Stimulated activated naive B cell treated with anti-CD40 and anti-IgM and Interleukin-4, amounts not matched to agents 10 μg/mL and 1 μg/mL and 100 μg/mL, for 72 hours (primary cell): ENCODE results near the gene FRMD8.

ENCODE experiments used
- ATAC-seq, 2 donors: fragments of 150-1000 bp; cut with Tn5 transposase; replicated peaks; 2 replicates each; pipeline ENCODE4 v1.10.0; 2021; ENCODE audit warnings: moderate library complexity in 1 of 2
- DNase-seq: peaks from one replicate; pipeline ENCODE4 v3.0.0; 2021
- H3K27ac Mint-ChIP-seq: one replicate; pipeline ENCODE4 v1.8.0; 2022; ENCODE audit warnings: mild to moderate bottlenecking, mixed read lengths
- H3K27me3 Mint-ChIP-seq, 2 donors: one replicate each; pipeline ENCODE4 v1.8.0; 2022; ENCODE audit warnings: mixed read lengths in 2 of 2
- H3K36me3 Mint-ChIP-seq, 2 donors: one replicate each; pipeline ENCODE4 v1.8.0; 2022; ENCODE audit warnings: mixed read lengths in 2 of 2, mild to moderate bottlenecking in 1 of 2
- H3K4me1 Mint-ChIP-seq, 2 donors: one replicate each; pipeline ENCODE4 v1.8.0; 2022; ENCODE audit warnings: mixed read lengths in 2 of 2, mild to moderate bottlenecking in 1 of 2
- H3K4me3 Mint-ChIP-seq, 2 donors: one replicate each; pipeline ENCODE4 v1.8.0; 2022; ENCODE audit warnings: mild to moderate bottlenecking in 2 of 2, mixed read lengths in 2 of 2, moderate library complexity in 1 of 2
- H3K9me3 Mint-ChIP-seq, 2 donors: one replicate each; pipeline ENCODE4 v1.8.0; 2022; ENCODE audit warnings: mixed read lengths in 2 of 2, mild to moderate bottlenecking in 1 of 2

The FRMD8 gene

DNA sequence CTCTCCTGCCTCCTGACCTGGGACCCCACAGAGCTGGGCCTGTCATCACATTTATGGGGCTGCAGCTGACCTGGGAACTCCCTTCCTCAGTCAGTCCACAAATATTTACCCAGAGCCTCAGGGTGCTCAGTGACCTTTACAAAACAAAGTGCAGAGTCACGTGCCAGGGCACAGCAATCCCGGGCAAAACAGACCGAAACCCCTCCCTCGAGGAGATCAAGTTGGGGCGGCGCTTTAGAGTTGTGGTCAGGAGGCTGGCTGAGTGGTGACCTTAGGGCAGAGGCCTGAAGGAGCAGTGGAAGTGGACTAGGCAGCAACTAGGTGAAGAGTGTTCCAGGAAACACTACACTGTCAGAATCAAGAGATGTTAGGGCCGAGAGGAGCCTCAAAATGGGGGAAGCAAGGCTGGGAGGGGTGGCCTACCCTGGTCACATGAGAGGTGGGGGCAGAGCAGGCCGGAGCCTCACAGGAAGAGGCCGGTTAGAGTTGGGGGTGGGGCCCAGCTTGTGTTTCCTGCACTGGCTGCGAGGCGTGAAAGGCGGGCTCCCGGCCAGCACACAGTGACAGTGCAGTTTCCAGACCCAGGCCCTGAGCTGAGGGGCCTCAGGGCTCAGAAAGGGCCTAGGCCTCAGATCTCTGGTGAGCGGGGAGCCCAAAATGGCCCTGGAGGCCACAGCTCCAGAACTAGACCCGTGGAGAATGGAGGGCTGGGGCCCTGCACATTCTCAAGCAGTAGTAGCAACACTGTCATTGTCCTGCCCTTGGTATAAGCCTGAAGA is 32.4 kb downstream of the FRMD8 start:
- DNase-seq: peak; percentile 94
- H3K27ac Mint-ChIP-seq: peak overlapping the region; percentile 100
- peaks cover 18 to 24% of the 10 kb centered on the region in 2 donors for H3K36me3 Mint-ChIP-seq
- H3K27me3 Mint-ChIP-seq: peaks cover 7 to 8% of the 10 kb centered on the region in 2 donors
- no peaks in the 10 kb centered on the region for H3K9me3 Mint-ChIP-seq
- ATAC-seq: peak; percentile 54
- H3K4me1 Mint-ChIP-seq: peaks cover 56 to 89% of the 10 kb centered on the region in 2 donors
- H3K4me3 Mint-ChIP-seq: peak overlapping the region; percentile 84 to 96

- Mint-ChIP-seq H3K4me1 (peaks cover 59 to 94% of the 10 kb centered on the region in 2 donors), H3K27ac (peak overlapping the region; percentile 100)
- no peak for ATAC-seq
Measured at GRCh38 chr11:65419460-65419771, 33.0 kb downstream of the FRMD8 start.

DNA sequence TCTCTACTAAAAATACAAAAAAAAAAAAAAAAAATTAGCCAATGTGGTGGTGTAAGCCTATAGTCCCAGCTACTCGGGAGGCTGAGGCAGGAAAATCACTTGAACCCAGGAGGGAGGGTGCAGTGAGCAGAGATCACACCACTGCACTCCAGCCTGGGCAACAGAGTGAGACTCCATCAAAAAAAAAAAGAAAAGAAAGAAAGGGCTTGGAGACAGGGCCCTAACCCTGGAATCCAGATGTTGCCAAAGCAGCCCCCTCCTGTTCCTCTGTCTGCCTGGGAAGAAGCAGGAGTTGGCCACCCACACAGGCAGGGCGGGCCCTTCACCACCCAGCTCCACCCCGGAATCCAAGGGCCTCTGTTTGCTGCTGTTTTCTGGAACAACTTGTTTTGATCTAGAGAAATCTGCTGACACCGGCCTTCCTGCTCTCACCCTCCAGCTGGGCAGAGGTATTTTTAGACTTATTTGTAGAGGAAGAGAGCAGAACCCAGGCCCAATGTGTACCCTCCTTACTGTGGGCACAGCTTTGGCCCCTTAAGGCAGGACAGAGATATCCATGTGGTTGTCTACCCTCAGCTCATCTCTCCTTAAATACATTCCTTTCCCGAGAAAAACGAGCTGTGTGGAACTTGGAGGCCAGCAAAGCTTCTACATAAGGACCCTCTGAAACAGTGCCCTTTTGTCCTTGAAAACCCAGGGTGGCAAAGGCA is 33.5 kb downstream of the FRMD8 start:
- DNase-seq (peak; percentile 40), ATAC-seq (no peak)
- H3K27me3 Mint-ChIP-seq: peaks cover 7 to 16% of the 10 kb centered on the region in 2 donors
- peaks cover 61 to 96% of the 10 kb centered on the region in 2 donors for H3K4me1 Mint-ChIP-seq
- H3K27ac Mint-ChIP-seq: peak overlapping the region; percentile 100
- H3K9me3 Mint-ChIP-seq: no peaks in the 10 kb centered on the region
- peaks cover 25 to 35% of the 10 kb centered on the region in 2 donors for H3K36me3 Mint-ChIP-seq
- peak overlapping the region; percentile 84 to 96 for H3K4me3 Mint-ChIP-seq

More at GRCh38 chr11:65419460-65419771, 33.0 kb downstream of the FRMD8 start:
- Mint-ChIP-seq H3K9me3 (no peaks in the 10 kb centered on the region), H3K36me3 (peaks cover 22 to 30% of the 10 kb centered on the region in 2 donors), H3K27me3 (peaks cover 7 to 11% of the 10 kb centered on the region in 2 donors), H3K4me3 (peak overlapping the region; percentile 84 to 96)
- no peak for DNase-seq

- Mint-ChIP-seq H3K4me1 (peaks cover 62 to 95% of the 10 kb centered on the region in 2 donors), H3K9me3 (no peaks in the 10 kb centered on the region), H3K4me3 (peak overlapping the region; percentile 94 to 96), H3K27ac (peak overlapping the region; percentile 100), H3K27me3 (peaks cover 7 to 18% of the 10 kb centered on the region in 2 donors), H3K36me3 (peaks cover 31 to 41% of the 10 kb centered on the region in 2 donors)
- ATAC-seq: no peak
- DNase-seq: no peak
Measured at GRCh38 chr11:65420506-65420905, 34.1 kb downstream of the FRMD8 start.

- peaks cover 36 to 46% of the 10 kb centered on the region in 2 donors for H3K36me3 Mint-ChIP-seq
- no peaks in the 10 kb centered on the region for H3K9me3 Mint-ChIP-seq
Measured at GRCh38 chr11:65420979-65421793, 34.7 kb downstream of the FRMD8 start.

GRCh38 chr11:65421794-65422632 is 35.6 kb downstream of the FRMD8 start:
- peaks cover 44 to 54% of the 10 kb centered on the region in 2 donors for H3K36me3 Mint-ChIP-seq
- peaks cover 7 to 18% of the 10 kb centered on the region in 2 donors for H3K27me3 Mint-ChIP-seq

More at GRCh38 chr11:65420979-65421793, 34.7 kb downstream of the FRMD8 start:
- peak overlapping the region; percentile 94 to 96 for H3K4me3 Mint-ChIP-seq
- ATAC-seq: peak; percentile 35 to 41
- peak; percentile 88 for DNase-seq
- H3K27ac Mint-ChIP-seq: peak overlapping the region; percentile 100
- peaks cover 7 to 18% of the 10 kb centered on the region in 2 donors for H3K27me3 Mint-ChIP-seq
- H3K4me1 Mint-ChIP-seq: peaks cover 58 to 93% of the 10 kb centered on the region in 2 donors

GRCh38 chr11:65422633-65423515 is 36.4 kb downstream of the FRMD8 start, which contains the start of gene NEAT1:
Gene NEAT1 (plus strand): TSS chr11:65422798.
- peaks cover 58 to 93% of the 10 kb centered on the region in 2 donors for H3K4me1 Mint-ChIP-seq
- H3K27me3 Mint-ChIP-seq: peaks cover 7 to 18% of the 10 kb centered on the region in 2 donors
- peak within 1 kb of the TSS; percentile 100 for H3K27ac Mint-ChIP-seq
- peak within 1 kb of the TSS; percentile 94 to 96 for H3K4me3 Mint-ChIP-seq
- H3K9me3 Mint-ChIP-seq: no peaks in the 10 kb centered on the region
- H3K36me3 Mint-ChIP-seq: peaks cover 51 to 60% of the 10 kb centered on the region in 2 donors
- ATAC-seq: peak; percentile 4 to 6
- peak; percentile 92 for DNase-seq

More at GRCh38 chr11:65421794-65422632, 35.6 kb downstream of the FRMD8 start:
- H3K4me1 Mint-ChIP-seq: peaks cover 58 to 93% of the 10 kb centered on the region in 2 donors
- no peaks in the 10 kb centered on the region for H3K9me3 Mint-ChIP-seq
- ATAC-seq (peak; percentile 3 to 13), DNase-seq (peak; percentile 96)
- H3K27ac Mint-ChIP-seq: peak overlapping the region; percentile 100
- H3K4me3 Mint-ChIP-seq: peak overlapping the region; percentile 94 to 96

DNA sequence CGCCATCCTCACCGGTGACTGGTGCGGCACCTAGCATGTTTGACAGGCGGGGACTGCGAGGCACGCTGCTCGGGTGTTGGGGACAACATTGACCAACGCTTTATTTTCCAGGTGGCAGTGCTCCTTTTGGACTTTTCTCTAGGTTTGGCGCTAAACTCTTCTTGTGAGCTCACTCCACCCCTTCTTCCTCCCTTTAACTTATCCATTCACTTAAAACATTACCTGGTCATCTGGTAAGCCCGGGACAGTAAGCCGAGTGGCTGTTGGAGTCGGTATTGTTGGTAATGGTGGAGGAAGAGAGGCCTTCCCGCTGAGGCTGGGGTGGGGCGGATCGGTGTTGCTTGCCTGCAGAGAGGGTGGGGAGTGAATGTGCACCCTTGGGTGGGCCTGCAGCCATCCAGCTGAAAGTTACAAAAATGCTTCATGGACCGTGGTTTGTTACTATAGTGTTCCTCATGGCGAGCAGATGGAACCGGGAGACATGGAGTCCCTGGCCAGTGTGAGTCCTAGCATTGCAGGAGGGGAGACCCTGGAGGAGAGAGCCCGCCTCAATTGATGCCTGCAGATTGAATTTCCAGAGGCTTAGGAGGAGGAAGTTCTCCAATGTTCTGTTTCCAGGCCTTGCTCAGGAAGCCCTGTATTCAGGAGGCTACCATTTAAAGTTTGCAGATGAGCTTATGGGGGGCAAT is 37.2 kb downstream of the FRMD8 start:
- H3K4me3 Mint-ChIP-seq: peak overlapping the region; percentile 94 to 96
- H3K4me1 Mint-ChIP-seq: peaks cover 61 to 92% of the 10 kb centered on the region in 2 donors
- H3K27me3 Mint-ChIP-seq: peaks cover 7 to 18% of the 10 kb centered on the region in 2 donors
- H3K9me3 Mint-ChIP-seq: no peaks in the 10 kb centered on the region
- H3K27ac Mint-ChIP-seq: peak overlapping the region; percentile 100
- ATAC-seq: no peak
- peaks cover 53 to 66% of the 10 kb centered on the region in 2 donors for H3K36me3 Mint-ChIP-seq
- DNase-seq: no peak

GRCh38 chr11:65424205-65425104 is 38.0 kb downstream of the FRMD8 start:
- ATAC-seq: peak; percentile 6 to 8
- no peaks in the 10 kb centered on the region for H3K9me3 Mint-ChIP-seq
- peaks cover 61 to 90% of the 10 kb centered on the region in 2 donors for H3K4me1 Mint-ChIP-seq
- peak; percentile 66 for DNase-seq
- peaks cover 7 to 18% of the 10 kb centered on the region in 2 donors for H3K27me3 Mint-ChIP-seq
- peak overlapping the region; percentile 100 for H3K27ac Mint-ChIP-seq
- H3K36me3 Mint-ChIP-seq: peaks cover 55 to 69% of the 10 kb centered on the region in 2 donors
- peak overlapping the region; percentile 94 to 96 for H3K4me3 Mint-ChIP-seq

DNA sequence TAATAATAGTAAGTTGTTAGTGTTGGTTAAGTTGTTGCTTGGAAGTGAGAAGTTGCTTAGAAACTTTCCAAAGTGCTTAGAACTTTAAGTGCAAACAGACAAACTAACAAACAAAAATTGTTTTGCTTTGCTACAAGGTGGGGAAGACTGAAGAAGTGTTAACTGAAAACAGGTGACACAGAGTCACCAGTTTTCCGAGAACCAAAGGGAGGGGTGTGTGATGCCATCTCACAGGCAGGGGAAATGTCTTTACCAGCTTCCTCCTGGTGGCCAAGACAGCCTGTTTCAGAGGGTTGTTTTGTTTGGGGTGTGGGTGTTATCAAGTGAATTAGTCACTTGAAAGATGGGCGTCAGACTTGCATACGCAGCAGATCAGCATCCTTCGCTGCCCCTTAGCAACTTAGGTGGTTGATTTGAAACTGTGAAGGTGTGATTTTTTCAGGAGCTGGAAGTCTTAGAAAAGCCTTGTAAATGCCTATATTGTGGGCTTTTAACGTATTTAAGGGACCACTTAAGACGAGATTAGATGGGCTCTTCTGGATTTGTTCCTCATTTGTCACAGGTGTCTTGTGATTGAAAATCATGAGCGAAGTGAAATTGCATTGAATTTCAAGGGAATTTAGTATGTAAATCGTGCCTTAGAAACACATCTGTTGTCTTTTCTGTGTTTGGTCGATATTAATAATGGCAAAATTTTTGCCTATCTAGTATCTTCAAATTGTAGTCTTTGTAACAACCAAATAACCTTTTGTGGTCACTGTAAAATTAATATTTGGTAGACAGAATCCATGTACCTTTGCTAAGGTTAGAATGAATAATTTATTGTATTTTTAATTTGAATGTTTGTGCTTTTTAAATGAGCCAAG is 38.9 kb downstream of the FRMD8 start:
- H3K36me3 Mint-ChIP-seq: peaks cover 62 to 76% of the 10 kb centered on the region in 2 donors
- H3K4me1 Mint-ChIP-seq: peaks cover 67 to 91% of the 10 kb centered on the region in 2 donors
- peak overlapping the region; percentile 100 for H3K27ac Mint-ChIP-seq
- ATAC-seq: peak; percentile 32 to 43
- no peaks in the 10 kb centered on the region for H3K9me3 Mint-ChIP-seq
- H3K4me3 Mint-ChIP-seq: peak overlapping the region; percentile 94 to 96
- DNase-seq: peak; percentile 80
- peaks cover 7 to 18% of the 10 kb centered on the region in 2 donors for H3K27me3 Mint-ChIP-seq
